GM18502 (cell line): ENCODE data around the gene INIP.

Experiments used
- ATAC-seq: cut with Tn5 transposase; IDR thresholded peaks from one replicate; pipeline ENCODE4 v1.9.1; 2021; ENCODE audit warnings: mild to moderate bottlenecking; ENCODE audit not compliant: unreplicated experiment, poor library complexity

Gene INIP

GRCh38 chr9:112717661-112718331 is at the start of gene INIP:
Gene INIP (minus strand): TSS chr9:112718117. CDS start chr9:112716485, 1,632 bp downstream.
- ATAC-seq: peak; percentile 94

- no peak for ATAC-seq
These were observed 47.4 kb upstream of the INIP start for GRCh38 chr9:112765281-112765680.

- no peak for ATAC-seq
These were observed 46.9 kb upstream of the INIP start for GRCh38 chr9:112764837-112765236.

- ATAC-seq: no peak
These were observed 46.4 kb upstream of the INIP start for GRCh38 chr9:112764344-112764743.

- ATAC-seq: no peak
These were observed 45.0 kb upstream of the INIP start for GRCh38 chr9:112762726-112763518.

- no peak for ATAC-seq
These were observed 44.2 kb upstream of the INIP start for GRCh38 chr9:112761912-112762655.

- ATAC-seq: no peak
These were observed 42.9 kb upstream of the INIP start for GRCh38 chr9:112760821-112761220.

- no peak for ATAC-seq
These were observed 40.0 kb upstream of the INIP start for GRCh38 chr9:112757940-112758339.

GRCh38 chr9:112757282-112757883 is 39.5 kb upstream of the INIP start:
- ATAC-seq: no peak

GRCh38 chr9:112755675-112756074 is 37.8 kb upstream of the INIP start:
- ATAC-seq: no peak

GRCh38 chr9:112755016-112755427 is 37.1 kb upstream of the INIP start:
- no peak for ATAC-seq

- ATAC-seq: no peak
These were observed 36.7 kb upstream of the INIP start for GRCh38 chr9:112754578-112754977.

GRCh38 chr9:112753725-112754124 is 35.8 kb upstream of the INIP start:
- no peak for ATAC-seq

- no peak for ATAC-seq
These were observed 34.6 kb upstream of the INIP start for GRCh38 chr9:112752334-112753125.

GRCh38 chr9:112751056-112751795 is 33.3 kb upstream of the INIP start:
- ATAC-seq: peak; percentile 47

GRCh38 chr9:112750764-112751055 is 32.8 kb upstream of the INIP start:
- no peak for ATAC-seq

- peak; percentile 80 for ATAC-seq
These were observed 32.3 kb upstream of the INIP start, which contains the start of gene SNX30 for GRCh38 chr9:112750016-112750763. Gene SNX30 (plus strand): TSS chr9:112750760. CDS start chr9:112751002, 242 bp downstream.

GRCh38 chr9:112747094-112747493 is 29.2 kb upstream of the INIP start:
- no peak for ATAC-seq

- no peak for ATAC-seq
These were observed 26.3 kb upstream of the INIP start for GRCh38 chr9:112744177-112744576.
